Suprapubic skin (tissue), 3 donors: ENCODE results near the gene ZBTB42.

ENCODE experiments used
- EP300 ChIP-seq: sonication (generic); formaldehyde crosslinking; IDR thresholded peaks from one replicate; pipeline ENCODE4 v1.6.1; 2017; ENCODE audit warnings: antibody characterized with exemption
- TF ChIP-seq, protein P1 (sequence below), 2 donors: fragments of 200-600 bp in 1 of 2; fragments of 450-650 bp in 1 of 2; sonication (generic) in 1 of 2; IDR thresholded peaks; one replicate each; pipeline ENCODE4 v1.5.1; 2016 to 2019; ENCODE audit warnings: antibody characterized with exemption in 2 of 2, mild to moderate bottlenecking in 1 of 2, moderate library complexity in 1 of 2

DNA sequence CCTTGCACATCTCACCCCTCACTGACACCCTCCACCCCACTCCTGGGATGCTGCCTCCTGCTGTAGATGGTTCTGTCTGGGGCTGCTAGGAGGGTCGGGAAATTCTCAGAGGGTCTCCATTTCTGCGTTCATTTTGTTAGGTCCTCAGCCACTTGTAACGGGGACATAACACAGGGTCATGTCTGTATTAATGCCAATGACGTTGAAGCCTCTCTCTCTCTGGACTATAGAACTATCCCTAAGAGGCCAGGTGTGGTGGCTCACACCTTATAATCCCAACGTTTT lies 33.3 kb upstream of the ZBTB42 start:
- TF ChIP-seq, protein P1, sequence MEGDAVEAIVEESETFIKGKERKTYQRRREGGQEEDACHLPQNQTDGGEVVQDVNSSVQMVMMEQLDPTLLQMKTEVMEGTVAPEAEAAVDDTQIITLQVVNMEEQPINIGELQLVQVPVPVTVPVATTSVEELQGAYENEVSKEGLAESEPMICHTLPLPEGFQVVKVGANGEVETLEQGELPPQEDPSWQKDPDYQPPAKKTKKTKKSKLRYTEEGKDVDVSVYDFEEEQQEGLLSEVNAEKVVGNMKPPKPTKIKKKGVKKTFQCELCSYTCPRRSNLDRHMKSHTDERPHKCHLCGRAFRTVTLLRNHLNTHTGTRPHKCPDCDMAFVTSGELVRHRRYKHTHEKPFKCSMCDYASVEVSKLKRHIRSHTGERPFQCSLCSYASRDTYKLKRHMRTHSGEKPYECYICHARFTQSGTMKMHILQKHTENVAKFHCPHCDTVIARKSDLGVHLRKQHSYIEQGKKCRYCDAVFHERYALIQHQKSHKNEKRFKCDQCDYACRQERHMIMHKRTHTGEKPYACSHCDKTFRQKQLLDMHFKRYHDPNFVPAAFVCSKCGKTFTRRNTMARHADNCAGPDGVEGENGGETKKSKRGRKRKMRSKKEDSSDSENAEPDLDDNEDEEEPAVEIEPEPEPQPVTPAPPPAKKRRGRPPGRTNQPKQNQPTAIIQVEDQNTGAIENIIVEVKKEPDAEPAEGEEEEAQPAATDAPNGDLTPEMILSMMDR (IDR thresholded peaks at IDR 0.05): no peak
- no peak for TF ChIP-seq EP300
